H7 (cell line): ENCODE results near the gene OR56A1. TPM values are rescaled to one million over a fixed set of nuclear protein-coding genes. Genes with fewer than 3 reads are reported as not detected.
"Not testable (repeated sequence)": the region's sequence is repeated elsewhere in the genome, so short reads cannot be mapped to it uniquely, and the experiment has no call there.

Experiments
- DNase-seq: peaks from one replicate; pipeline ENCODE4 v3.0.0; 2012
- H3K27me3 ChIP-seq: 2 replicates; pipeline ENCODE4 v1.6.0; 2011; ENCODE audit warnings: mild to moderate bottlenecking, low read length; ENCODE audit not compliant: control insufficient read depth, insufficient read depth
- H3K36me3 ChIP-seq: replicated peaks from 2 replicates; pipeline ENCODE4 v1.5.1; 2011; ENCODE audit warnings: low read length; ENCODE audit not compliant: control insufficient read depth, insufficient read depth
- H3K4me3 ChIP-seq: 2 replicates; pipeline ENCODE4 v1.5.1; 2011; ENCODE audit warnings: low read depth, mild to moderate bottlenecking, control low read depth, low read length, moderate library complexity; ENCODE audit not compliant: insufficient read depth
- total RNA-seq: library from RNA; depleted of rRNA; stranded (reverse); fragments of >200 nt; shearing (Covaris generic); gene quantifications from 2 replicates; pipeline ENCODE4 v1.2.3, GENCODE V29; 2014; rRNA removed

OR56A1 gene, protein sequence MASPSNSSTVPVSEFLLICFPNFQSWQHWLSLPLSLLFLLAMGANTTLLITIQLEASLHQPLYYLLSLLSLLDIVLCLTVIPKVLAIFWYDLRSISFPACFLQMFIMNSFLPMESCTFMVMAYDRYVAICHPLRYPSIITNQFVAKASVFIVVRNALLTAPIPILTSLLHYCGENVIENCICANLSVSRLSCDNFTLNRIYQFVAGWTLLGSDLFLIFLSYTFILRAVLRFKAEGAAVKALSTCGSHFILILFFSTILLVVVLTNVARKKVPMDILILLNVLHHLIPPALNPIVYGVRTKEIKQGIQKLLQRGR
- 0.03 and 0.07 TPM in 2 replicates for total RNA-seq

DNA sequence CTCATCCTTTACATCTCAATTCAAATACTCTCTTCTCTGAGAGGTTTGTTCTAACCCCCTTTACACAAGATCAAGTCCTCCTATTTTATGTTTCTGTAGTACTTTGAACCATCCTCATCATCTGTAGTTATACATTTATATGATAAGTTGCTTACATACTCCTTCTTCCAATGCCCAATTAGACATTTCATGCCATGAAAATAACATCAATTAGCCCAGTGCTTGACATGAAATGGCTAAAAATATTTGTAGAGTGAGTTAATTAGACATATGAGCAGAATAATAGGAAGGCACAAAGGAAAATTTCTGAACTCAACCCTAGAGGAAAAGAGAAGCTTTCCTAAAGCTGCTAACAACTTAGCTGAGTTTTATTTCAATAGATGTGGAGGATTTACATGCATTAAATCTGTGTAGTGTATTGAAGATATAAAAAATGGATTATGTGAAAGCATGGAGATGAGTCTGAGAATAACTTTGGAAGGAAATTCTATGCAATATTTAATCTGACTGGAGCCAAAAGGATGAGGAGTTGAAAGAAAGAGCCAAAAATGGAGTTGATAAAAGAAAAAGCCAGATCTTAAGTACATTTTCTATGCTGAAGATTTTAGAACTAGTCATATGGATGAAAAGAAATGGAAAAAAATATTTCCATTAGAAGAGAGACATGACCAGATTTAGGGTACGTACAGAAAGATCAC lies at the start of gene OR56A1:
TSS of gene OR56A1 (minus strand) at position 51 of the 698 bp plus-strand sequence. CDS start 3,066 bp downstream, outside the sequence.
- no peak for DNase-seq
- Histone ChIP-seq H3K36me3 (no peaks in the 10 kb centered on the region), H3K27me3 (no peaks in the 10 kb centered on the region), H3K4me3 (no peak within 1 kb of the TSS)

- no peak for DNase-seq
- H3K36me3 ChIP-seq: no peaks in the 10 kb centered on the region
- H3K4me3 ChIP-seq: no peak overlapping the region
- no peaks in the 10 kb centered on the region for H3K27me3 ChIP-seq
Observed at GRCh38 chr11:6079463-6079862, 48.9 kb upstream of the OR56A1 start.

GRCh38 chr11:6077723-6078122 lies 47.2 kb upstream of the OR56A1 start:
- H3K27me3 ChIP-seq: no peaks in the 10 kb centered on the region
- H3K36me3 ChIP-seq: no peaks in the 10 kb centered on the region
- no peak overlapping the region for H3K4me3 ChIP-seq
- no peak for DNase-seq

- not testable (repeated sequence) for H3K36me3 ChIP-seq, H3K27me3 ChIP-seq, H3K4me3 ChIP-seq, DNase-seq
Observed at GRCh38 chr11:6076443-6076842, 45.9 kb upstream of the OR56A1 start.

- Histone ChIP-seq H3K4me3 (no peak overlapping the region), H3K36me3 (no peaks in the 10 kb centered on the region), H3K27me3 (no peaks in the 10 kb centered on the region)
- no peak for DNase-seq
Observed at GRCh38 chr11:6067502-6067901, 36.9 kb upstream of the OR56A1 start.

GRCh38 chr11:6062691-6063358 lies 32.3 kb upstream of the OR56A1 start:
- Histone ChIP-seq H3K27me3 (no peaks in the 10 kb centered on the region), H3K4me3 (no peak overlapping the region), H3K36me3 (no peaks in the 10 kb centered on the region)
- DNase-seq: no peak

DNA sequence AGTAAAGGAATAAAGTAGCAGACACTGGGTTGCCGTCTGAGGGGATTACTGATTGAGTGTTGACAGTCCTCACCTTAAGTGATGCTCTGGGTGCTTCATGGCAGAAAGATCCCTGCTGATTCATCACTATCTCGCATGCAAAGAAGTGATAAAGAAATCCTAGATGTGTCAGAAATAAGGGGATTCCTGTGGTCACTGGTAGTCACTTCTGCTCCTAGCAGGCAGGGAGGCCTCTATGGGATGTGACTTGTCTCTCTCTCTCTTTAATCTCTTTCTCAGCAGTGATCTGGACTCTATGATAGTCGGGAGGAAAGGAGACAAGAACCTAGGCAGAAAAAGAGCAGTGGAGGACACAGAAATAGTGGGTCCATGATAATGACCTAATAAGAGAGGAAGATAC lies 30.9 kb upstream of the OR56A1 start:
- Histone ChIP-seq H3K27me3 (no peaks in the 10 kb centered on the region), H3K36me3 (no peaks in the 10 kb centered on the region), H3K4me3 (no peak overlapping the region)
- no peak for DNase-seq

GRCh38 chr11:6057452-6057851 lies 26.9 kb upstream of the OR56A1 start:
- no peaks in the 10 kb centered on the region for H3K36me3 ChIP-seq
- no peak overlapping the region for H3K4me3 ChIP-seq
- DNase-seq: no peak
- H3K27me3 ChIP-seq: no peaks in the 10 kb centered on the region

GRCh38 chr11:6055569-6055968 lies 25.0 kb upstream of the OR56A1 start:
- no peak for DNase-seq
- Histone ChIP-seq H3K27me3 (no peaks in the 10 kb centered on the region), H3K36me3 (no peaks in the 10 kb centered on the region), H3K4me3 (no peak overlapping the region)

- no peak for DNase-seq
- no peak overlapping the region for H3K4me3 ChIP-seq
- H3K36me3 ChIP-seq: no peaks in the 10 kb centered on the region
- H3K27me3 ChIP-seq: no peaks in the 10 kb centered on the region
Observed at GRCh38 chr11:6052374-6052773, 21.8 kb upstream of the OR56A1 start.

GRCh38 chr11:6040874-6041273 lies 10.3 kb upstream of the OR56A1 start:
- no peak overlapping the region for H3K4me3 ChIP-seq
- H3K36me3 ChIP-seq: no peaks in the 10 kb centered on the region
- DNase-seq: no peak
- no peaks in the 10 kb centered on the region for H3K27me3 ChIP-seq

GRCh38 chr11:6027501-6027900 lies 3.1 kb downstream of the OR56A1 start:
- no peak overlapping the region for H3K4me3 ChIP-seq
- no peaks in the 10 kb centered on the region for H3K27me3 ChIP-seq
- H3K36me3 ChIP-seq: no peaks in the 10 kb centered on the region
- DNase-seq: no peak

DNA sequence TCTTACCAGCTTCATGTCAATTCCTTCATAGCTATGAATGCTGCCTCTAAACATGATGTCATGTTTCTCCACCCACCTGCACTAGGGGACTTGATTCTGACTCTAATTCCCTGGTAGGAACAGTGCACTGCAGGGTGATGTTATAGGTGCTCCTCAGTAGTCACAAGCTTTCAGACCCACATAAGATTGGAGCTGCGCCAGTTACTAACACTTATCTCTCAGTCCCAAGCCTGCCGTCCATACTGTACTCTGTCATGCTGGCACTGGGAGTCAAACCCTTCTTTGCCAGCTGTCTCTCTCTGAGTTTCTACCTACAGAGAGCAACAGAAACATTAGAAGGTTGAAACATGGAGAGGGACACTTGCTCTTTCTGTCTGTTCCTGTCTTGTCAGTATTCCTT lies 5.5 kb downstream of the OR56A1 start:
- DNase-seq: no peak
- Histone ChIP-seq H3K36me3 (no peaks in the 10 kb centered on the region), H3K4me3 (no peak overlapping the region), H3K27me3 (no peaks in the 10 kb centered on the region)

- Histone ChIP-seq H3K4me3 (no peak overlapping the region), H3K27me3 (no peaks in the 10 kb centered on the region), H3K36me3 (no peaks in the 10 kb centered on the region)
- peak; percentile 37 for DNase-seq
Observed at GRCh38 chr11:6022956-6023355, 7.6 kb downstream of the OR56A1 start.

DNA sequence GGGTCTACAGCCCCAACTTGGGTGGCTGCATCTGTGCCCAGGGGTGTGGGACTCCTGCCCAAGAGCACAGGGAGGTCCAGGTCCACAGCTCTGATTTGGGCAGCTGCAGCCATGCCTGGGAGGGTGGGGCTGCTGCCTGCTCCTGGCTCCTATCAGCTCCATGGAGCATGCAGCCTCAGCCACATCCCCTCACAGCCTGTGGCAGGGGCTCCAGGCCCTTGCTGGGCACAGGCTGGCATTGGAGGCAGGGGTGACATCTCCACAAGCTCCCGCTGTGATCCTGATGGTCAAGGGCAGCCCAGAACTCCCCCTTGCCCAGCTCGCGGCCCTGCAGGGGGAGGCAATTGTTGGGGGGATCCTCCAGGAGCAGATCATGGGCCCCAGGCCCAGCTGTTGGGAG lies 17.5 kb downstream of the OR56A1 start:
- DNase-seq: no peak
- H3K4me3 ChIP-seq: no peak overlapping the region
- no peaks in the 10 kb centered on the region for H3K36me3 ChIP-seq
- no peaks in the 10 kb centered on the region for H3K27me3 ChIP-seq
